Measurements from ENCODE around the gene FLVCR2. TPM values are rescaled to one million over a fixed set of nuclear protein-coding genes. Genes with fewer than 3 reads are reported as not detected.

Gene FLVCR2
- total and polyA plus RNA-seq, 2 donors (not counting 1 experiment from before 2014, with no cell fraction given) = 7.0 to 7.3 TPM

DNA sequence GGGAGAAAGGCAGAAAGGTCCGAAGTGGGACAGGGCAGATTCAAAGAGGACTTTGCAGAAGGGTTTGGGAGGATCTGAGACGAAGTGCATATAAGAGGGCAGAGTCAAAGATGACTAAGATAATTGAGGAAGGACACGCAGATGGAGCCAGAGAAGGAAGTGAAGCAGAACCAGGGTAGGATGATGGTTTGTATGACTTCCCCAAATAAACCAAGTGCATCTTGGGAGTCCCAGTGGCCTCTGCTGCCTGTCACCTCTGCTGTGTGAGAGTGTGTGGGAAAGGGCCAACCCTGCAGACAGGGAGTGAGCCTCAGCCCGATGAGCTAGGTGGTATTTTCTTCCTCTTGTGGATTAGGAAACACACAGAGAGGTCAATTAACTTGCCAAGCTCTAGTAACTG is 36.8 kb downstream of the FLVCR2 start:
- H3K27ac ChIP-seq (ENCODE audit: insufficient read depth, low read length) = no peak overlapping the region
- H4K20me1 ChIP-seq (ENCODE audit: control insufficient read depth, extremely low read depth, insufficient read depth, low read length) = no peaks in the 10 kb centered on the region
- no peak for TF ChIP-seq EZH2 (IDR thresholded peaks at IDR 0.05; ENCODE audit: low read length, missing control alignments)
- TF ChIP-seq, protein P1, sequence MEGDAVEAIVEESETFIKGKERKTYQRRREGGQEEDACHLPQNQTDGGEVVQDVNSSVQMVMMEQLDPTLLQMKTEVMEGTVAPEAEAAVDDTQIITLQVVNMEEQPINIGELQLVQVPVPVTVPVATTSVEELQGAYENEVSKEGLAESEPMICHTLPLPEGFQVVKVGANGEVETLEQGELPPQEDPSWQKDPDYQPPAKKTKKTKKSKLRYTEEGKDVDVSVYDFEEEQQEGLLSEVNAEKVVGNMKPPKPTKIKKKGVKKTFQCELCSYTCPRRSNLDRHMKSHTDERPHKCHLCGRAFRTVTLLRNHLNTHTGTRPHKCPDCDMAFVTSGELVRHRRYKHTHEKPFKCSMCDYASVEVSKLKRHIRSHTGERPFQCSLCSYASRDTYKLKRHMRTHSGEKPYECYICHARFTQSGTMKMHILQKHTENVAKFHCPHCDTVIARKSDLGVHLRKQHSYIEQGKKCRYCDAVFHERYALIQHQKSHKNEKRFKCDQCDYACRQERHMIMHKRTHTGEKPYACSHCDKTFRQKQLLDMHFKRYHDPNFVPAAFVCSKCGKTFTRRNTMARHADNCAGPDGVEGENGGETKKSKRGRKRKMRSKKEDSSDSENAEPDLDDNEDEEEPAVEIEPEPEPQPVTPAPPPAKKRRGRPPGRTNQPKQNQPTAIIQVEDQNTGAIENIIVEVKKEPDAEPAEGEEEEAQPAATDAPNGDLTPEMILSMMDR (conservative IDR thresholded peaks at IDR 0.05 in 1 of 2, IDR thresholded peaks at IDR 0.05 in 1 of 2; ENCODE audit: low read depth in 1 of 2, low read length in 2 of 2) = no peak
- no peaks in the 10 kb centered on the region for H3K27me3 ChIP-seq (ENCODE audit: control insufficient read depth, insufficient read depth, low read length)
- no peak overlapping the region for H3K9ac ChIP-seq (ENCODE audit: insufficient read depth, low read length)
- no peaks in the 10 kb centered on the region for H3K79me2 ChIP-seq (ENCODE audit: control insufficient read depth, insufficient read depth, low read length)
- H3K9me3 ChIP-seq (ENCODE audit: control insufficient read depth, insufficient read depth, low read depth, low read length) = no peaks in the 10 kb centered on the region
- no peaks in the 10 kb centered on the region for H3K36me3 ChIP-seq (ENCODE audit: control insufficient read depth, insufficient read depth, low read length)
- no peak overlapping the region for H3K4me3 ChIP-seq (replicated peaks in 1 of 4; ENCODE audit: control extremely low read depth in 1 of 4, insufficient read depth in 1 of 4, low read depth in 3 of 4, low read length in 4 of 4)
- no peak overlapping the region for H3K4me2 ChIP-seq (ENCODE audit: extremely low read depth, insufficient read depth, low read length)
- no peak overlapping the region for H2AFZ ChIP-seq (ENCODE audit: low read length)
- no peaks in the 10 kb centered on the region for H3K4me1 ChIP-seq (ENCODE audit: control insufficient read depth, extremely low read depth, insufficient read depth, low read length)
- no peak for DNase-seq (ENCODE audit: low read depth in 2 of 2)

DNA sequence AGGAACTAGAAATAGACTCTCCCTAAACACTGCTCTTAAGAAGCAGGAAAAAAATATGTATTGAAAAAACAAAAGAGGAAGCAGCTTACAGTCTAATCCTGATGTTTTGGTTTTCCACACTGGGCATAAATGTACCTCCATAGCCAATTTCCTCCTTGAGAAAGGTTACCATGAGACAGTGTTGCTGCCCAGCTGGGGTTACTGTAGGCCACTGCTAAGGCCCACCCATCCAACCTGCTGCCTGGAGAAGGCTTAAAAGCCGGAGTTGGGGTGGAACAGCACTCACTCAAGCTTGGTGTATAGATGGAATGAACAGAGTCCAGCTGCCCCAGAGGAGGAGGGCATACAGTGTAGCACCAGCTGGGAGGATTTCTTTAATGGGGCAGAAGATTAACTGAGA is 41.1 kb downstream of the FLVCR2 start:
- no peak overlapping the region for H2AFZ ChIP-seq (ENCODE audit: low read length)
- no peaks in the 10 kb centered on the region for H3K9me3 ChIP-seq (ENCODE audit: control insufficient read depth, insufficient read depth, low read depth, low read length)
- no peak overlapping the region for H3K4me2 ChIP-seq (ENCODE audit: extremely low read depth, insufficient read depth, low read length)
- no peak overlapping the region for H3K27ac ChIP-seq (ENCODE audit: insufficient read depth, low read length)
- no peaks in the 10 kb centered on the region for H3K27me3 ChIP-seq (ENCODE audit: control insufficient read depth, insufficient read depth, low read length)
- H3K4me3 ChIP-seq (replicated peaks in 1 of 4; ENCODE audit: control extremely low read depth in 1 of 4, insufficient read depth in 1 of 4, low read depth in 3 of 4, low read length in 4 of 4) = no peak overlapping the region
- no peaks in the 10 kb centered on the region for H3K4me1 ChIP-seq (ENCODE audit: control insufficient read depth, extremely low read depth, insufficient read depth, low read length)
- no peak overlapping the region for H3K9ac ChIP-seq (ENCODE audit: insufficient read depth, low read length)
- no peaks in the 10 kb centered on the region for H3K79me2 ChIP-seq (ENCODE audit: control insufficient read depth, insufficient read depth, low read length)
- H3K36me3 ChIP-seq (ENCODE audit: control insufficient read depth, insufficient read depth, low read length) = no peaks in the 10 kb centered on the region
- no peak for DNase-seq (ENCODE audit: low read depth in 2 of 2)
- TF ChIP-seq, protein P1 (conservative IDR thresholded peaks at IDR 0.05 in 1 of 2, IDR thresholded peaks at IDR 0.05 in 1 of 2; ENCODE audit: low read depth in 1 of 2, low read length in 2 of 2) = no peak
- TF ChIP-seq EZH2 (IDR thresholded peaks at IDR 0.05; ENCODE audit: low read length, missing control alignments) = no peak
- H4K20me1 ChIP-seq (ENCODE audit: control insufficient read depth, extremely low read depth, insufficient read depth, low read length) = no peaks in the 10 kb centered on the region

DNA sequence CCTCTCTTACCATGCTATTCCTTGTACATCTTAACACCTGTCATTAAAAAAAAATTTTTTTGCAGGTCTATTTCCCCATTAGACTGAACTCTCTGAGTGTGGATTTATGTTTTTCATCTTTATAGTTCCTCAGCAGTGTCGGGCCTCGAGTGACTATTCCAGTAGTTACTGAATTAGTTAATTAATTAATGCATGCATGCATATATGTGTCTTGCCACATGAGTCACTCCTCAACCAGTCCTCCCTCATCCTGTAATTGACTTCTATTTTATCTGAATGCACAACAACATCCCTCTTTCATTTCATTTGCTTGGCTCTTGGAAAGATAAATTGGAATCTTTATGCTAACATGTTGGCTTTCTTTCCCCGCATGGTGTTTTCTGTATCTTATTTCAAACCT is 46.6 kb downstream of the FLVCR2 start:
- Histone ChIP-seq H3K36me3 (ENCODE audit: control insufficient read depth, insufficient read depth, low read length) (no peaks in the 10 kb centered on the region), H2AFZ (ENCODE audit: low read length) (no peak overlapping the region), H3K27ac (ENCODE audit: insufficient read depth, low read length) (no peak overlapping the region), H3K4me2 (ENCODE audit: extremely low read depth, insufficient read depth, low read length) (no peak overlapping the region), H3K9me3 (ENCODE audit: control insufficient read depth, insufficient read depth, low read depth, low read length) (no peaks in the 10 kb centered on the region), H3K27me3 (ENCODE audit: control insufficient read depth, insufficient read depth, low read length) (no peaks in the 10 kb centered on the region), H3K9ac (ENCODE audit: insufficient read depth, low read length) (no peak overlapping the region), H3K79me2 (ENCODE audit: control insufficient read depth, insufficient read depth, low read length) (no peaks in the 10 kb centered on the region), H3K4me3 (replicated peaks in 1 of 4; ENCODE audit: control extremely low read depth in 1 of 4, insufficient read depth in 1 of 4, low read depth in 3 of 4, low read length in 4 of 4) (no peak overlapping the region), H4K20me1 (ENCODE audit: control insufficient read depth, extremely low read depth, insufficient read depth, low read length) (no peaks in the 10 kb centered on the region), H3K4me1 (ENCODE audit: control insufficient read depth, extremely low read depth, insufficient read depth, low read length) (no peaks in the 10 kb centered on the region)
- no peak for TF ChIP-seq EZH2 (IDR thresholded peaks at IDR 0.05; ENCODE audit: low read length, missing control alignments)
- TF ChIP-seq, protein P1 (conservative IDR thresholded peaks at IDR 0.05 in 1 of 2, IDR thresholded peaks at IDR 0.05 in 1 of 2; ENCODE audit: low read depth in 1 of 2, low read length in 2 of 2) = no peak
- no peak for DNase-seq (ENCODE audit: low read depth in 2 of 2)

All from fibroblast of lung (primary cell).